ENCODE results near the gene QSOX2.
"Not testable (repeated sequence)": the region's sequence is repeated elsewhere in the genome, so short reads cannot be mapped to it uniquely, and the experiment has no call there.

QSOX2 gene

DNA sequence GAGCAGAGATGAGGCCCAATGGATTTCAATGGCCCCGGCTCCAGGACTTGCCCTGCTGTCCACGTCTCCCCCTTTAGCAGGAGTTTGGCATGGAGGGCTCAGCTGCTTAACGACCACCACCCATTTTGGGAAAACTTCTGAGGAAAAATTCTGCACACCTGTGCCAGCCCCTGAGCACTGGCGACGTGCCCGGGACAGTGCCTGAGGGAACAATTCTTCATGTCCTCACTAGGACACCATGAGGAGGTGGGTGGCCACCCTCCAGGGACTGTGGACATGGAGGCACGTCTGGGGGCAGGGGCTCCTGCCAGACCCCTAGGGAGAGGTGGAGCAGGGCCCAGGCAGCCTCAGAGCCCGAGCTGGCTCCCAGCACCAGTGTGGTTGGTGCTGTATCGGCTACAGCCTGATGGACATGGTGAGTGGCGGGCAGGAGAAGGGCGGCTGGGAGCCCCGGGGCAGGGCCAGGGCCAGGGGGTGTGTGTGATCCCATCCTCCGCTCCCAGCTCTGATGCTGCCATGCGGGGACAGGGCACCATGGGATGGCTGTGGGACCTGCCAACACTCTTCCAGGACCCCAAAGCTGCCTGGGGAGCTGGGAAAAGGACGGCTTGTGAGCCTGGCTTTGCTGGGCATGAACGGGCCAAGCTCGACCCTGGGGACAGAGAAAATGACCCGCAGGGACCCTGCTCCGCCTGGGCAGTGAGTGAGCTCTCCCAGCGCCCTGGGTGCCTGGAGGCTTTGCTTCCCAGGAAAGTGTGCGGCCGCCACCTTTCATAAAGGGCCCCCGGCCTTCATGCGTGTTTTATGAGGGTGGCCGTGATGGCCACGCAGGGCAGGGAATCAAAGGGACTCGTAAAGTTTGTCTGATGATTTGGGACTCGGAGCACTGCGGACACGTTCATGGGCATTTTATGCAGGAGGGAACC, 3.6 kb upstream of the QSOX2 start:
- no peak for DNase-seq

- DNase-seq, result no peak
These were observed 2.5 kb upstream of the QSOX2 start for GRCh38 chr9:136247947-136248637.

DNA sequence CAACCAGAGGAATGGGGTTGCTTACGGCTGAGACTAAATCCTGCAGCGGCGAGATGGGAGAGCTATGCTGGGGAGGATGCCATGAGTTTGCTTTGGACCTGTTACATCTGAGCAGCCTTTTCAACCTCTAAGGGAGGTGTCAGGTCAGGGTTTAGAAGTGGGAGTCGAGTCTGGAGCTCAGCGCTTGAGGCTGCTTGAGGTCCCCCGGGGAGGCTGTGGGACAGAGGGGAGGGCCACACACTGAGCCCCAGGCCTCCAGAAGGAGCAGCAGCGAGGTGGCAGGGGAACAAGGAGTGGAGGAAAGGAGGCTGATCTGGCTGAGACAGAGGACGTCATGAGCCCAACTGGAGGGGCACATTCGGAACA, 1.9 kb upstream of the QSOX2 start:
- no peak for DNase-seq

- DNase-seq, result no peak
These were observed 1.4 kb upstream of the QSOX2 start for GRCh38 chr9:136246849-136247550.

GRCh38 chr9:136244969-136245218, 718 bp downstream of the QSOX2 start:
- DNase-seq, result no peak

DNA sequence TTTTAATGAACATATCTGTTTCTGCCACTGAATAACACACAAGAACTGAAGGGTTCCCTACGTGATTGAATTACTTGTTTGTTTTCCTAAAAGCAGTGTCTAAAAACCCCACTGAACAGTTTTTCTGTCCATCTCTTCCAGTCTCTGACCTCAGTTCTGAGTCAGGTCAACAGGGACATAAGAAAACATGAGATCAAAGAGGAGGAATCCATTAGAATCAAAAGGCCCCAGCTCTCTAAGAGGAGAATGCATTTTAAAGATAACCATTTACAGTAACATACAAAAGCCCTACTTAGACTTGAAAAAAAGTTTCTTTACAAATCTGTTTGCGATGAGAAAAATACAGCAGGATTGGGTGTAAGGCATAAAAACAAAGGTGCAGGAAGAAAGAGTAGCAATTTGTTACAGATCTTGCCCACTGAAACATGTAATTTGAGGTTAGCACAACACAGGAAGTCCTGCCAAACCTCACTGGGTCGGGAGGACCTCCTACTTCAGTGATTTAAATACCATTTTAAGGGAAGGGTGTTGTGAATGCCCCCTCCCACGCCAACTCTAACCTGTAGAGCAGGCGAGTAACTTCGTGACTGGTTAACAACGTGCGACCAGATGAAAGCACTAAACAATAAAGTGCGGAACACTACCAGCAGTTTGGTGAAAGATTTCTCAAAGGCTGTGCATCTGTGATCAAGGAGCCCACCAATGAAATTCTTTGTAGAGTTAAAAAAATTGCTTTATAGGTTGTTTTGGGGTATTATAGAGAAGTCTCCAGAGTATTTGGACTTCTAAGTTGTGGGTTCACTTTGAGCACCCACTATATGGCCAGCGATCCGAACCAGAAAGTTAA, 1.3 kb downstream of the QSOX2 start:
- DNase-seq, result no peak

DNA sequence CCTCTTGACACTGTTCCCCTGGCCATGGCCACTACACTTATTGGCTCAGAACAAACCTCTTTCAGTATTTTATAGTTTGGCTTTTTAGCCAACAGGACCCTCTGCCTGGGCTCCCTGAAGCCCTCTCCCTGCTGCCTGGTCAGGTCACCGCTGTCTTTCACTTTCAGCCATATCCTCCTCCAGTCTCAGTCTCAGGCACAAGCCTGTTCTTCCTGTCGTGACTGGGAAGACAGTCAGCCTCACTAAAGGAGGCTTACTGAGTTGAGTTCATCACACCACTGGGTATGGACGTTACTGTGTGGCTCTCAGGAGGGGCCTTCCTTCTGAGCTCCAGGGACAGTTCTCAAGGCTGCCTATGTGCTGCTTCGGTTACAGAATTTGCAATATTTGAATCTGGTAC, 2.0 kb downstream of the QSOX2 start:
- DNase-seq, result no peak

DNA sequence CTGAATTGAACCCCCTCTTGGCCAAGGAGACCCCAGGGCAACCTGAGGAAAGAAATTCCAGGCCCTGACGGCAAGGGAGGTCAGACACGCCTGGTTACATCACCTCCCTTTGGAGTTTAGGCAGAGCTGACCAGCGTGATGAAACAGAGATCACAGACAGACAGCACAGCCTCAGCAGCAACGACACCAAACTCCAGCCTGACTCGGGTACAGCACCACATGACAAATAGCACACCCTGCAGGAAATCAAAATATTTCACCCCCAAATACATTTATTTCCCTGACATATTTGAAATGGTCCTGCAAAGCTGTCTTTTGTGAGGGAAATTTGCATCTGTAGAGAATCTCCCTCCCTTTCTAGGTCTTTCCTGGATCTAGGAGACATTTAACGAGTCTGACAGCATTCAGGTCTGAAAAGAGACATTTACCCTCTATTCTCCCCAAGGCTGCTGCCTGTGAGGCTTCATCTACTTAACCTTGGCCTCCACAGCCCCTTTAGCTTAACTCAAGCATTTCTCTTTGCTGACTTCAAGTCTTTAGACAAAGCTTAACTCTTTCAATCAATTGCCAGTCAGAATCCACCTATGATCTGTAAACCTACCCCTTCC, 2.6 kb downstream of the QSOX2 start:
- DNase-seq, result no peak

DNA sequence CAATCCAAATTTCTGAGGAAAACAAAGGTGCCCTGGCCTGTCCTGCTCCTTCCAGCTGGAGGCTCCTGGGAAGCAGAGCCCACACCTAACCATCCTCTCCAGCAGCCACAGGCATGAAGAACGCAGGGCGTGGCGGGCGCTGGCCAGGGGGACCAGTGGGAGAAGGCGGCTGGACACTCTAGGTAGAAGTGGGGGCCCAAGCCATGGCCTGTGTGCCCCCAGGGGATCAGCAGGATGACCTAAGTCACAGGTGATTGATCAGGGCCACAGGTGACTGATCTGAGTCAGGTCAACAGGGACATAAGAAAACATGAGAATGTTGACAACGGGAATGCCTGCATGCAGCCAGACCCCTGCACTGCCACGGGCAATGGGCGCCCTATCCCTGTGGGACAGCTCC, 3.4 kb downstream of the QSOX2 start:
- DNase-seq, result no peak

DNA sequence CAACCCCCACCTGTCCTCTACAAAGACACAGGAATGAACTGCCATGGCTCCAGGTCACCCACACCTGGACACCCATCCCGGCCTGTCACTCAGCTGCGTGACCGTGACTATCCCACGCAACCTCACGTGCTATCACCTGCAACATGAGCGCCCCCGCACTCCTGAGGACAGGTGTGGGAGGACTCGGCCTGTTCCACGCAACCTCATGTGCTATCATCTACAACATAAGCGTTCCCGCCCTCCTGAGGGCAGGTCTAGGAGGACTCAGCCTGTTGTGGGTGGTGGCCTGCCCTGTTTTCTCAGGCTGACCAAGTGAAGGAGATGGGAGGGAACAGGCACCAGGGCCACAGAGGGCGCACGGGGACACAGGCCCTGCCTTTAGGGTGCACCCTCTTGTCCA, 4.1 kb downstream of the QSOX2 start:
- DNase-seq, result no peak

GRCh38 chr9:136240941-136241340, 4.7 kb downstream of the QSOX2 start:
- no peak for DNase-seq

DNA sequence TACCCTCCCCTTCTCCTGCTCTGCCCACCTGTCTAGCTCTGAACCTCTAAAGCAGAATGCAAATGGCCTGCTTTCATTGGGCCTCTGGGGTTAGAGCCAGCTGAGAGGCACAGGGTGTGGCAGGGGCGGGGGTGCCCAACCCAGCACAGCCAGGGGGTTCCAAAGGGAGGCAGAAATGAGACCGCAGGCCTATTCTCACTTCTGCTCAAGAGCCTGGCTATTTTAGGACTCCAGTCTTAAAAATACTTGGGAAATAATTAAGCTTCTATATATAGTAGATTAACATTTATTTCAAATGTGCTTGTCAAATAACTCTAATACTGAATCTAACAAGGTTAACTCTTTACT, 5.7 kb downstream of the QSOX2 start:
- DNase-seq, result no peak

DNA sequence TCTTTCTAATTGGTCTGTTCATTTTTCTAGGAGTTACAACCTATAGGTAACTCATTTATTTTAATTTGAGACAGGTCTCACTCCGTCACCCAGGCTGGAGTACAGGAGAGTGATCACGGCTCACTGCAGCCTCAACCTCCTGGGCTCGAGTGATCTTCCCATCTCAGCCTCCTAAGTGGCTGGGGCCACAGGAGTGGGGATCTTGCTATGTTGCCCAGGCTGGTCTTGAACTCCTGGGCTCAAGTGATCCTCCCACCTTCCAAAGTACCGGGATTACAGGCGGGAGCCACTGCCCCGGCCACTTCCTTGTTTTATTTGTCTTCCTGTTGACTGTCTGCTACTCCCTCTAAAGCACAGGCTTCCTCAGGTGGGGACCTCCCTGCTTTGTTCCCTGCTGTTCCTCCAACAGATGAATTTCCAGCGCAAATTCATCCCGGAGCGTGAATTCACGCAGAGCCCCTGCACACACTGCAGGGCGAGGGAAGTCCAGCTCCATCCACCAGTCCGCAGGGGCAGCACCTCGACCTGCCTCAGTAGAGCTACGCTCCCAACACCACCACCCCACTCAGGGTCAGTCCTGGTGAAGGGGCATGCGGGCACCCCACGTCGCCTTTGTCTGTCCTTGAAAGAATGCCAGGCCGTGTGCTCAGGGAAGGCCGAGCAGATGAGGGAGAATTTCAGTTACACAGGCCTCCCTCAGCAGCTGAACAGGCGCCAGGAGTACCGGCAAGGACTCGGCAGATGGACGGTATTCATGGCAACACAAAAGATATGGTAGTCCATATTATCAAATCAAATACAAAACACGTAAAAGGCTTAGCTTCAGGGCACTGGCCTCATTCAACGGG, 6.3 kb downstream of the QSOX2 start:
- DNase-seq, result no peak

GRCh38 chr9:136238342-136238732, 7.3 kb downstream of the QSOX2 start:
- no peak for DNase-seq

DNA sequence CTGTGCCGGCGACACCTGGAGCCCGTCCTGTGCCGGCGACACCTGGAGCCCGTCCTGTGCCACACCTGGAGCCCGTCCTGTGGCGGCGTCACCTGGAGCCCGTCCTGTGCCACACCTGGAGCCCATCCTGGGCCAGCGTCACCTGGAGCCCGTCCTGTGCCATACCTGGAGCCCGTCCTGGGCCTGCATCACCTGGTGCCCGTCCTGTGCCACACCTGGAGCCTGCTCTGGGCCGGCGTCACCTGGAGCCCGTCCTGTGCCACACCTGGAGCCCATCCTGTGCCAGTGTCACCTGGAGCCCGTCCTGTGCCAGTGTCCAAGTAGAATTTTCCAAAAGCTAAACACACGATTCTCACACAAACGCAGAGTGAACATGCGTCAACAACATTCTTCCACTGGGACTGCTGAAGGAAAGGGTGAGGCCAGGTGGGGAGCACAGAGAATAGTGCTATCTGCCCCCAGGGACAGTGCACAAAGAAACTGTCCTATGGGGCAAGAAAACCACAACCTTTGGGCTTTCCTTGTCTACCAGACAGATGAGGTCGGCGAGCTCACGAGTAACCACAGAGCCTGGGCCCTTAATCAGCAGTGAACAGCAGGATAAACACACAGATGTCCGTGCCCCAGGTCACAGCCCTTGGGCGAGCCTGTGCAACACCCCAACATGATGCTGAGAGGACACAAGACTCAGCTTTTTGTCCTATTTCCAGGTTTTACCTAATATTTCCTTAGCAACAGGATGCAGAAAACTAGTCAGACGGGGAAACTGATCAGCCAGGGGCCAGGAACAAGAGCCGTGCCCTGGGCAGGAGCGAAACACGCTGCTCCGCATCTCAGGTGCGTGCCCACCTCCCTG, 7.9 kb downstream of the QSOX2 start:
- no peak for DNase-seq

DNA sequence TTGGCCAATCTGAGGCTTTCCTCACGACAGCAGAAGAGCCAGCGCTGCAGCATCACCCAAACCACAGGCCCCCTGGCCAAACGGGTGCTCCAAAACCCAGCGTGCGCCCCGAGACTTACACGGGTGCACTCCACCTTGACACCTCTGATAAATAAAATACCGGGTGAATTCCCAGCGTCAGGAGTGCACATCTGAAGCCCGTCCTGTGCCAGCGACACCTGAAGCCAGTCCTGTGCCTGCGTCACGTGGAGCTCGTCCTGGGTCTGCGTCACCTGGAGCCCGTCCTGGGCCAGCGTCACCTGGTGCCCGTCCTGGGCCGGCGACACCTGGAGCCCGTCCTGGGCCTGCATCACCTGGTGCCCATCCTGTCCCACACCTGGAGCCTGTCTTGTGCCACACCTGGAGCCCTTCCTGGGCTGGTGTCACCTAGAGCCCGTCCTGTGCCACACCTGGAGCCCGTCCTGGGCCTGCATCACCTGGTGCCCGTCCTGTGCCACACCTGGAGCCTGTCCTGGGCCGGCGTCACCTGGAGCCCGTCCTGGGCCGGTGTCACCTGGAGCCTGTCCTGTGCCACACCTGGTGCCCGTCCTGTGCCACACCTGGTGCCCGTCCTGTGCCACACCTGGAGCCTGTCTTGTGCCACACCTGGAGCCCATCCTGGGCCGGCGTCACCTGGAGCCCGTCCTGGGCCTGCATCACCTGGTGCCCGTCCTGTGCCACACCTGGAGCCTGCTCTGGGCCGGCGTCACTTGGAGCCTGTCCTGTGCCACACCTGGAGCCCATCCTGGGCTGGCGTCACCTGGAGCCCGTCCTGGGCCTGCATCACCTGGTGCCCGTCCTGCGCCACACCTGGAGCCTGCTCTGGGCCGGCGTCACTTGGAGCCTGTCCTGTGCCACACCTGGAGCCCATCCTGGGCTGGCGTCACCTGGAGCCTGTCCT, 8.9 kb downstream of the QSOX2 start:
- not testable (repeated sequence) for DNase-seq

DNA sequence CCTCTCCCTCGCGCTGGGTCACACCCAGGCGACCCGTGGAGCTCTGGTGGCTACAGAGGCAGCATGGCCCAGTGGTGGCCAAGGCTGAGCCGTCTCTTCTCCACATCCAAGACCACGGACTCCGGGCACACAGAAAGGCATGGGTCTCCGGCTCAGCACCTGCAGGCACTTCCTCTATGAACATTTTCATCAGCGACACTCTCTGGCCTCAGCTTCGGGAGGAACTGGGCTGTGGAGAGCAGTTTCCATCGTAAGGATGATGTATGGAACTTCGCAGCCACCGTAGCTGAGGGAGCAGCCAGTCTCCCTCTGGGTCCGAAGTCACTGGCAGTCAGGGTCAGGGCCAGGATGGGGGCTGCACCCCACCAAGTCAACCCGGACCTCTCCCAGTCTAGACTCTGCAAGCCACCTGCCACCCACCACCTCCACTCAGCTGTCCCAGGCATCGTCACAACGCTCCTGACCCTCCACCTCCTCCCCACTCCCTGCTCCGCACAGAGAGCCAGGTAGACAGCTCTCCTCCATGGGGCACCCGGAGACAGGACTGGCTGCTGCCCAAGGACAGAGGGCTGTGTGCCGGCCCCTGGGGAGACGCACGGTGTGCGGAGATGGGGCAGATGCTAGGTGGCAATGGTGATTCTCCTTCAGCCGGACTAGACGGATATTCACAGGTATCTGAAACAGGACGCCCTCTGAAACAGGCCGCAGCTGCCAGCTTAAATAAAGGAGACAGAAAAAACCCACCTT, 9.7 kb downstream of the QSOX2 start:
- no peak for DNase-seq

- no peak for DNase-seq
These were observed 10.4 kb downstream of the QSOX2 start for GRCh38 chr9:136235171-136235570.

- DNase-seq, result no peak
These were observed 11.0 kb downstream of the QSOX2 start for GRCh38 chr9:136234597-136234996.

Measured in HCEC 1CT (cell line).